Neuronal stem cell (in vitro differentiated cells): ENCODE results near the gene MCC.

Experiments used
- DNase-seq: peaks from one replicate; pipeline ENCODE4 v3.0.0-alpha.2; 2013; ENCODE audit warnings: low spot score
- H2AFZ ChIP-seq: one replicate; pipeline ENCODE4 v1.6.1; 2013; ENCODE audit warnings: mild to moderate bottlenecking, low read length, inconsistent platforms
- H2AK5ac ChIP-seq: 2 replicates; pipeline ENCODE4 v1.6.1; 2013; ENCODE audit warnings: low read depth, mild to moderate bottlenecking, inconsistent platforms, low read length, moderate library complexity, mixed read lengths
- H2BK120ac ChIP-seq: 2 replicates; pipeline ENCODE4 v1.6.1; 2013; ENCODE audit warnings: low read depth, mild to moderate bottlenecking, inconsistent platforms, low read length, moderate library complexity, mixed read lengths
- H2BK12ac ChIP-seq: one replicate; pipeline ENCODE4 v1.6.1; 2013; ENCODE audit warnings: low read length, inconsistent platforms
- H2BK15ac ChIP-seq: 2 replicates; pipeline ENCODE4 v1.6.1; 2013; ENCODE audit warnings: mild to moderate bottlenecking, low read length, inconsistent platforms, mixed read lengths
- H2BK5ac ChIP-seq: one replicate; pipeline ENCODE4 v1.6.1; 2013; ENCODE audit warnings: inconsistent platforms, mild to moderate bottlenecking, low read length, moderate library complexity
- H3K14ac ChIP-seq: one replicate; pipeline ENCODE4 v1.6.1; 2013; ENCODE audit warnings: low read length, inconsistent platforms
- H3K18ac ChIP-seq: 2 replicates; pipeline ENCODE4 v1.6.1; 2013; ENCODE audit warnings: low read length, inconsistent platforms
- H3K23ac ChIP-seq: 2 replicates; pipeline ENCODE4 v1.6.1; 2013; ENCODE audit warnings: low read depth, mild to moderate bottlenecking, mixed read lengths, low read length, inconsistent platforms; ENCODE audit not compliant: poor library complexity
- H3K27ac ChIP-seq: replicated peaks from 3 replicates; pipeline ENCODE4 v1.5.1; 2013; ENCODE audit warnings: low read length, inconsistent platforms
- H3K27me3 ChIP-seq, 3 experiments: 2 replicates each; pipeline ENCODE4 v1.6.1; 2013; ENCODE audit warnings: low read length in 3 of 3, mild to moderate bottlenecking in 2 of 3, inconsistent platforms in 1 of 3, low read depth in 1 of 3, mixed read lengths in 1 of 3, moderate library complexity in 1 of 3; ENCODE audit not compliant: control insufficient read depth in 3 of 3, insufficient read depth in 3 of 3
- H3K36me3 ChIP-seq, 2 donors: replicated peaks in 1 of 2; 2 replicates each; pipeline ENCODE4 v1.6.1; 2013; ENCODE audit warnings: low read length in 2 of 2; ENCODE audit not compliant: control insufficient read depth in 2 of 2, insufficient read depth in 2 of 2
- H3K4ac ChIP-seq: 2 replicates; pipeline ENCODE4 v1.6.1; 2013; ENCODE audit warnings: inconsistent platforms, mild to moderate bottlenecking, low read length, moderate library complexity
- H3K4me1 ChIP-seq, 2 donors: 1 replicate in 1 of 2; 2 replicates in 1 of 2; pipeline ENCODE4 v1.6.1; 2013; ENCODE audit warnings: low read length in 2 of 2, low read depth in 1 of 2; ENCODE audit not compliant: control insufficient read depth in 2 of 2, insufficient read depth in 1 of 2
- H3K4me2 ChIP-seq: one replicate; pipeline ENCODE4 v1.6.1; 2013; ENCODE audit warnings: mild to moderate bottlenecking, low read length, inconsistent platforms; ENCODE audit not compliant: insufficient read depth, poor library complexity, severe bottlenecking
- H3K4me3 ChIP-seq, 2 donors: 2 replicates each; pipeline ENCODE4 v1.5.1; 2013; ENCODE audit warnings: low read length in 2 of 2, mild to moderate bottlenecking in 2 of 2, inconsistent platforms in 1 of 2, moderate library complexity in 1 of 2
- H3K79me1 ChIP-seq: one replicate; pipeline ENCODE4 v1.6.1; 2013; ENCODE audit warnings: low read depth, mild to moderate bottlenecking, inconsistent platforms, low read length, moderate library complexity
- H3K9ac ChIP-seq: one replicate; pipeline ENCODE4 v1.6.1; 2013; ENCODE audit warnings: mild to moderate bottlenecking, low read depth, low read length, inconsistent platforms; ENCODE audit not compliant: poor library complexity
- H3K9me3 ChIP-seq, 2 donors: replicated peaks in 1 of 2; 2 replicates each; pipeline versions ENCODE3 to v1.6.1; 2013; ENCODE audit warnings: low read length in 2 of 2, mild to moderate bottlenecking in 2 of 2, inconsistent platforms in 1 of 2, low read depth in 1 of 2, mixed read lengths in 1 of 2, moderate library complexity in 1 of 2; ENCODE audit not compliant: control insufficient read depth in 2 of 2, insufficient read depth in 1 of 2
- H4K8ac ChIP-seq: one replicate; pipeline ENCODE4 v1.6.1; 2013; ENCODE audit warnings: low read depth, mild to moderate bottlenecking, inconsistent platforms, low read length, moderate library complexity
- H4K91ac ChIP-seq: one replicate; pipeline ENCODE4 v1.6.1; 2013; ENCODE audit warnings: low read length, low read depth, mild to moderate bottlenecking, inconsistent platforms; ENCODE audit not compliant: poor library complexity
- WGBS, 2 donors: extraction: QIAGEN DNeasy Blood & Tissue Kit; methylation state at CpG; one replicate each; pipeline ENCODE4 v1.1.7; 2013; ENCODE audit warnings: missing lambda C conversion rate in 2 of 2, mixed read lengths in 1 of 2; ENCODE audit not compliant: insufficient read length in 2 of 2, insufficient replicate concordance in 1 of 2; ENCODE audit errors: extremely low coverage in 2 of 2; 5-methylcytosine and 5-hydroxymethylcytosine counted together

The MCC gene

GRCh38 chr5:113361701-113362100 lies 126.6 kb downstream of the MCC start:
- Histone ChIP-seq H2AK5ac (no peak overlapping the region), H4K91ac (no peak overlapping the region), H3K23ac (no peak overlapping the region), H3K4ac (no peak overlapping the region), H2BK120ac (no peak overlapping the region), H3K27me3 (peaks cover 0 to 2% (median 0%) of the 10 kb centered on the region in 3 experiments), H3K14ac (no peak overlapping the region), H3K27ac (no peak overlapping the region), H3K9me3 (peaks cover 2 to 6% of the 10 kb centered on the region in 2 donors), H3K18ac (no peak overlapping the region), H3K4me3 (no peak overlapping the region), H4K8ac (no peak overlapping the region), H3K4me2 (no peak overlapping the region), H3K36me3 (no peaks in the 10 kb centered on the region), H2AFZ (no peak overlapping the region), H3K9ac (no peak overlapping the region), H2BK15ac (no peak overlapping the region), H3K4me1 (peaks cover 0 to 2% of the 10 kb centered on the region in 2 donors), H2BK5ac (no peak overlapping the region), H3K79me1 (no peaks in the 10 kb centered on the region), H2BK12ac (no peak overlapping the region)
- DNase-seq = no peak
- WGBS, 2 donors = 100% methylated on average over 1 of the region's 1 CpG; no CpG with 5 or more reads in 1 of the 2 donors

DNA sequence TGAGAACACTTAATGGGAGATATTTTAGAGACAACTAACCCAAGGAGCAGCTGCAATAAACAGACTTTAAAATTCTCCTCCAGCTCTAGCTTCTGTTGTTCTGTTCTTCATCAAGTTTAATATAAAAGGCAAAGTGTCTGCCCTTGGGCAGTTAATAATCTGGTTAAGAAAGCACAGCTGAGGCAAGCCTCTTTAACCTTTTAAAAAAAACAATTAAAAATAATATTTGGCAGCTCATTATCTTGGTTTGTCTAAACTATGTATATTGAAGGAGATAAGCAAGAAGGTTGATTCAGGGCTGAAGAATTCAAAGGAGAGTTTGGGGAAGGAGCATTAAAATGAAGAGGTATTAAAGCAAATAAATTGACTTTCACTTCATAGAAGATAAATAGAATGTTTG lies 128.8 kb downstream of the MCC start:
- Histone ChIP-seq H3K27ac (no peak overlapping the region), H3K36me3 (no peaks in the 10 kb centered on the region), H2AFZ (no peak overlapping the region), H3K9ac (no peak overlapping the region), H3K4me1 (peaks cover 0 to 2% of the 10 kb centered on the region in 2 donors), H3K4me3 (no peak overlapping the region), H3K9me3 (peaks cover 0 to 2% of the 10 kb centered on the region in 2 donors), H2BK5ac (no peak overlapping the region), H3K27me3 (peaks cover 0 to 2% (median 0%) of the 10 kb centered on the region in 3 experiments), H4K91ac (no peak overlapping the region), H3K18ac (no peak overlapping the region), H2BK120ac (no peak overlapping the region), H2BK15ac (no peak overlapping the region), H3K79me1 (no peaks in the 10 kb centered on the region), H3K4me2 (no peak overlapping the region), H4K8ac (no peak overlapping the region), H3K14ac (no peak overlapping the region), H2AK5ac (no peak overlapping the region), H3K23ac (no peak overlapping the region), H2BK12ac (no peak overlapping the region), H3K4ac (no peak overlapping the region)
- DNase-seq = no peak

DNA sequence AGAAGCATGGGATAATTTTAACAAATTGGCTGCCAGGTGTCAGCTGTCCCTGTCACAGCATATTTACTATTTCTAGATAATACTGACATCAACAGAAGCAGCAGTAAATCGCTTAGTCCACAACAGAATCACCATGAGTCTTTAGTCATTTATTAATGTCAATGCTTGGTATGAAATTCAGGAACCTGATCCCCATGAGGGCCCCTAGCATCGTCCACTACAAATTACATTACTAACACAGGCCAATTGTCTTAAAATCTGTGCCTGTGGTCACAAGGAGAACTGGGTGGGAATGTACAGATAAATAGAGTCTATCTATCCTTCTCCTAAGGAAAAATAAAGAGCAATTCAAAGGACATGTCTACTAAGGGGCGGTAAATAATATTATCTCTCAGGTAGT lies 129.6 kb downstream of the MCC start:
- Histone ChIP-seq H3K9ac (no peak overlapping the region), H3K27ac (no peak overlapping the region), H4K91ac (no peak overlapping the region), H2BK5ac (no peak overlapping the region), H2BK120ac (no peak overlapping the region), H4K8ac (no peak overlapping the region), H3K4ac (no peak overlapping the region), H3K36me3 (no peaks in the 10 kb centered on the region), H3K4me1 (peaks cover 0 to 2% of the 10 kb centered on the region in 2 donors), H2BK15ac (no peak overlapping the region), H2AK5ac (no peak overlapping the region), H2AFZ (no peak overlapping the region), H3K23ac (no peak overlapping the region), H3K4me2 (no peak overlapping the region), H3K9me3 (no peaks in the 10 kb centered on the region), H3K79me1 (no peaks in the 10 kb centered on the region), H3K18ac (no peak overlapping the region), H3K4me3 (no peak overlapping the region), H3K14ac (no peak overlapping the region), H3K27me3 (peaks cover 0 to 2% (median 0%) of the 10 kb centered on the region in 3 experiments), H2BK12ac (no peak overlapping the region)
- no CpG with 5 or more reads among the region's 3 CpGs for WGBS, 2 donors
- no peak for DNase-seq

- H2AK5ac ChIP-seq = no peak overlapping the region
- no peaks in the 10 kb centered on the region for H3K9me3 ChIP-seq
- H3K9ac ChIP-seq = no peak overlapping the region
- no peak overlapping the region for H3K23ac ChIP-seq
- no peak overlapping the region for H2BK12ac ChIP-seq
- no peak overlapping the region for H2BK15ac ChIP-seq
- no peak overlapping the region for H3K4me3 ChIP-seq
- H2AFZ ChIP-seq = peak overlapping the region; percentile 20
- no CpG with 5 or more reads among the region's 3 CpGs for WGBS, 2 donors
- no peak overlapping the region for H3K4me2 ChIP-seq
- H3K4me1 ChIP-seq = peaks cover under 1 to 2% of the 10 kb centered on the region in 2 donors
- H3K79me1 ChIP-seq = no peaks in the 10 kb centered on the region
- no peak overlapping the region for H4K8ac ChIP-seq
- peaks cover 0 to 2% (median 0%) of the 10 kb centered on the region in 3 experiments for H3K27me3 ChIP-seq
- H2BK5ac ChIP-seq = no peak overlapping the region
- no peak overlapping the region for H3K18ac ChIP-seq
- no peak overlapping the region for H2BK120ac ChIP-seq
- H3K27ac ChIP-seq = no peak overlapping the region
- H3K4ac ChIP-seq = no peak overlapping the region
- H4K91ac ChIP-seq = no peak overlapping the region
- peak overlapping the region; percentile 31 for H3K14ac ChIP-seq
- no peak for DNase-seq
- H3K36me3 ChIP-seq = no peaks in the 10 kb centered on the region
Measured at GRCh38 chr5:113357696-113358476, 130.4 kb downstream of the MCC start.
